A673 (cell line): ENCODE measurements around the gene UBA5.

Experiments
- EZH2 ChIP-seq: fragments of 200-600 bp; sonication (generic); IDR thresholded peaks from 2 replicates; pipeline ENCODE4 v1.6.1; 2017; ENCODE audit warnings: borderline replicate concordance, low read depth, mild to moderate bottlenecking, mixed read lengths, antibody characterized with exemption, low read length; ENCODE audit not compliant: poor library complexity, severe bottlenecking
- TF ChIP-seq, protein P1 (sequence below): fragments of 300-800, 200-600 bp; sonication (generic); conservative IDR thresholded peaks from 2 replicates; pipeline ENCODE4 v1.5.1; 2017; ENCODE audit warnings: low read depth, mild to moderate bottlenecking, antibody characterized with exemption, low read length, moderate library complexity, mixed read lengths

DNA sequence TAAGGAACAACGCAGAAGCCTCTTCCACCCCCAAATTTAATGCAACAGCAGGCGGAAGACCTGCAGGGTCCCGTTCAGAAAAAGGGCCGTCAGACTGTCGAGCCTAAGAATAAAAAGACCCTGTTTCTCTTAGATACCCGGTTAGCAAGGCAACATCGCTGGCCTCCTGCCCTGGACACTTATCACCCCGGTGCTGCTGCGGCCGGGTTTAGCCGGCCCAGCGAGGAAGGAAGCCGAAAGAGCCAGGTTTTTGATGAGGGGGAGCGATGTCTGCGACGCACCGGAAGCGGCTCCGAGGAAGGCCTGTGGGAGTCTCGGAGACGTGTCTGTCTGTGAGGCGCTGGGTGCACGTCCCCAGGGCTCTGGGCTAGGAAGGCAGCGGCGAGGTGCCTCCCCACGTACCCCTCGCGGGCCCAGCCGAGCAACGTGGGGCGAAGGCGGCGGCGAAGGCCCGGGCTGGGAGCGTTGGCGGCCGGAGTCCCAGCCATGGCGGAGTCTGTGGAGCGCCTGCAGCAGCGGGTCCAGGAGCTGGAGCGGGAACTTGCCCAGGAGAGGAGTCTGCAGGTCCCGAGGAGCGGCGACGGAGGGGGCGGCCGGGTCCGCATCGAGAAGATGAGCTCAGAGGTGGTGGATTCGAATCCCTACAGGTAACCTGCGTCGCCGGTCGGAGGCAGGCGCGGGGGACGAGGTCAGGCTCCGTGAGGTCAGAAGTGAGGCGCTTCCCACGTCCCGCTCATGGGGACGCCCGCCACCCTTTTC lies at the start of gene UBA5:
- TF ChIP-seq, protein P1, sequence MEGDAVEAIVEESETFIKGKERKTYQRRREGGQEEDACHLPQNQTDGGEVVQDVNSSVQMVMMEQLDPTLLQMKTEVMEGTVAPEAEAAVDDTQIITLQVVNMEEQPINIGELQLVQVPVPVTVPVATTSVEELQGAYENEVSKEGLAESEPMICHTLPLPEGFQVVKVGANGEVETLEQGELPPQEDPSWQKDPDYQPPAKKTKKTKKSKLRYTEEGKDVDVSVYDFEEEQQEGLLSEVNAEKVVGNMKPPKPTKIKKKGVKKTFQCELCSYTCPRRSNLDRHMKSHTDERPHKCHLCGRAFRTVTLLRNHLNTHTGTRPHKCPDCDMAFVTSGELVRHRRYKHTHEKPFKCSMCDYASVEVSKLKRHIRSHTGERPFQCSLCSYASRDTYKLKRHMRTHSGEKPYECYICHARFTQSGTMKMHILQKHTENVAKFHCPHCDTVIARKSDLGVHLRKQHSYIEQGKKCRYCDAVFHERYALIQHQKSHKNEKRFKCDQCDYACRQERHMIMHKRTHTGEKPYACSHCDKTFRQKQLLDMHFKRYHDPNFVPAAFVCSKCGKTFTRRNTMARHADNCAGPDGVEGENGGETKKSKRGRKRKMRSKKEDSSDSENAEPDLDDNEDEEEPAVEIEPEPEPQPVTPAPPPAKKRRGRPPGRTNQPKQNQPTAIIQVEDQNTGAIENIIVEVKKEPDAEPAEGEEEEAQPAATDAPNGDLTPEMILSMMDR: no peak
- no peak for TF ChIP-seq EZH2
